ENCODE measurements around the gene ADRA2C.

- TF ChIP-seq TARDBP (IDR thresholded peaks at IDR 0.05) (no peak), SP1 (IDR thresholded peaks at IDR 0.05) (no peak), FOXK2 (IDR thresholded peaks at IDR 0.05) (no peak), FOXM1 (IDR thresholded peaks at IDR 0.05; ENCODE audit: borderline replicate concordance) (no peak), BHLHE40 (IDR thresholded peaks at IDR 0.05; ENCODE audit: borderline replicate concordance) (no peak), ARNT (IDR thresholded peaks at IDR 0.05) (no peak), ELF4 (IDR thresholded peaks at IDR 0.05) (no peak), SUZ12 (IDR thresholded peaks at IDR 0.05) (no peak), ZNF384 (IDR thresholded peaks at IDR 0.05) (no peak), FOXA1 (IDR thresholded peaks at IDR 0.05) (no peak)
These were observed 34.2 kb downstream of the ADRA2C start for GRCh38 chr4:3800351-3800750.
